Measurements from ENCODE around the gene MYO5B.

- TF ChIP-seq EZH2 (IDR thresholded peaks at IDR 0.05; ENCODE audit: borderline replicate concordance) = no peak
- TF ChIP-seq, protein P1, sequence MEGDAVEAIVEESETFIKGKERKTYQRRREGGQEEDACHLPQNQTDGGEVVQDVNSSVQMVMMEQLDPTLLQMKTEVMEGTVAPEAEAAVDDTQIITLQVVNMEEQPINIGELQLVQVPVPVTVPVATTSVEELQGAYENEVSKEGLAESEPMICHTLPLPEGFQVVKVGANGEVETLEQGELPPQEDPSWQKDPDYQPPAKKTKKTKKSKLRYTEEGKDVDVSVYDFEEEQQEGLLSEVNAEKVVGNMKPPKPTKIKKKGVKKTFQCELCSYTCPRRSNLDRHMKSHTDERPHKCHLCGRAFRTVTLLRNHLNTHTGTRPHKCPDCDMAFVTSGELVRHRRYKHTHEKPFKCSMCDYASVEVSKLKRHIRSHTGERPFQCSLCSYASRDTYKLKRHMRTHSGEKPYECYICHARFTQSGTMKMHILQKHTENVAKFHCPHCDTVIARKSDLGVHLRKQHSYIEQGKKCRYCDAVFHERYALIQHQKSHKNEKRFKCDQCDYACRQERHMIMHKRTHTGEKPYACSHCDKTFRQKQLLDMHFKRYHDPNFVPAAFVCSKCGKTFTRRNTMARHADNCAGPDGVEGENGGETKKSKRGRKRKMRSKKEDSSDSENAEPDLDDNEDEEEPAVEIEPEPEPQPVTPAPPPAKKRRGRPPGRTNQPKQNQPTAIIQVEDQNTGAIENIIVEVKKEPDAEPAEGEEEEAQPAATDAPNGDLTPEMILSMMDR (IDR thresholded peaks at IDR 0.05; ENCODE audit: poor library complexity) = no peak
These were observed 348.6 kb downstream of the MYO5B start for GRCh38 chr18:49846361-49846662.

Data from hepatocyte (in vitro differentiated cells).